GM18517 (cell line): ENCODE results near the gene TOGARAM2.

Source experiments
- ATAC-seq: cut with Tn5 transposase; IDR thresholded peaks from one replicate; pipeline ENCODE4 v1.9.1; 2021; ENCODE audit warnings: mild to moderate bottlenecking, moderate library complexity; ENCODE audit not compliant: unreplicated experiment

Gene TOGARAM2

DNA sequence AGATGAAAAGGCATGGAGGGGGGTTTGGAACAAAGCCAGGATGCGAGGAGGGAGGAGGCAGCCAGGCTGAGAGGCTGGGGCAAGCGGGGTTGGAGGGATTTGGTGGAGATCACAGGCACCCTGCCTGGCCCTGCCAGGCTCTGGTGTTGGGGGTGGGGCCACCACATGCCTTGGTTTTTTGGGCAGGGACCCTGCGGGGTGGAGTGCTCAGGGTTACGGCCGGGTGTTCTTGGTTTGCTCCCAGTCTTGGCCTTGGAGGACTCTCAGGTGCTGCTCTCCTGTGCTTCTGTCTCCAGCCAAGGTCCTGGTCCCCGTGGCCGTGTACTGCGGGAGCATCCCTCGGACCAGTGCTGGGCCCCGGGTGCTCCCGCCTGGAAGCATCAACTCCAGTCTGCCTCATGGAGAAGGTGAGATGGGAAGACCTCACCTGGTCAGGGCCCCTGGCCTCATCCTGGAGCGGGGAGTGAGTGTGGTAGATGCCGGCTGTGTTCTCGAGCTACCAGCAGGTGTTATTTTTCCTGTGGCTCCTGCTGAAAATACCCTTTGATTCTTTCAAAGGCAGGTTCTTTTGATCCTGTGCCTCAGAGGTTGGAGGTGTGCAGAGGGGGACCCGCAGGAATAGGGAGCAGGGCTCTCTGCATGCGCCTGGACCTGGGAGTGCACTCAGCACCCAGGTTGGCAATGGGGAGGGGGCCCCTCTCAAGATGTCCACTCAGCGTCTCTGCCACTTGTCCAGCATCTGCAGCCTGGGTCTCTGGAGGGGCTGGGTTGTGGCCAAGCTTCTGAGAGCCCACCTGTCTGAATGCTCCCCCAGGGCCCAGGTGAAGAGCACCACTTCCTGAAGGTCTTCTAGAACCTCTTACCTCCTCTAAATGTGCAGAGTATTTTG lies 17.0 kb downstream of the TOGARAM2 start:
- no peak for ATAC-seq

DNA sequence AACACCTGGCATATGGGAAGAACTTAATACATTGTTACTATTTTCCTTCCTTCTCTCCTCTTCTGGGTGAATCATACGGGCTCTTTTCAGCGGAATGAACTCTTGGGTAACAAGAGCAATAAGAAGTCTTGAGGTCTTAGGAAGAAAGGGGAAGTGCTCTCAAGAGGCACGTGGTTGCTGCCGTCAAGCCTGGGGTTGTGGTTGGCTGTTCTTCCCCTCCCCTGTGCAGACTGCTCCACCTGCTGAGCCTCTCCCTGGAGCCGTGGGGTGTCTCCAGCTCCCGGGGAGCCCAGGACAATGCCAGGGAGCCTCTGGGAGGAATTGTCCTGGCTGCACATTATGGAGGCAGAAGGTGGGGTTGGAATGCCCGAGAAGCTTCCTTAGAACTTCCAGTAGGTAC lies 19.4 kb downstream of the TOGARAM2 start:
- ATAC-seq: peak; percentile 79

DNA sequence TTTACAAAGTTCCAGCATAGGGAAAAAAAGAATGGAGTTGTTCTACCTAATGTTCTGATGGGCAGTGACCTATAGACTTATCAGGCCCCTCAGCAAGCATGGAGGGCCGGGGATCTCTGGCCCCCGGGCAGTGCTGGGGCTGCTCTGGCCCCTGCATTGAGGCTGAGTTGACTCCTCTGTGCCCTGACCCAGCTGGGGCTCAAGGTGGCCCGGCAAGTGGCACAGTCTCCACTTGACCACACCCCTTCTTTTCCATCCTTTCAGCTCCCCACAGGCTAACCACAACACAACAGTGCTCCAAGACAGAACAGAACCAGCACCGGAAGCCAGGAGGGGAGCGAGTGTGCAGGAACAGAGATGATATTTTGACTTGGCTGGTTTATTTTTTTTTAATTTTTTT lies 19.9 kb downstream of the TOGARAM2 start:
- ATAC-seq: no peak

DNA sequence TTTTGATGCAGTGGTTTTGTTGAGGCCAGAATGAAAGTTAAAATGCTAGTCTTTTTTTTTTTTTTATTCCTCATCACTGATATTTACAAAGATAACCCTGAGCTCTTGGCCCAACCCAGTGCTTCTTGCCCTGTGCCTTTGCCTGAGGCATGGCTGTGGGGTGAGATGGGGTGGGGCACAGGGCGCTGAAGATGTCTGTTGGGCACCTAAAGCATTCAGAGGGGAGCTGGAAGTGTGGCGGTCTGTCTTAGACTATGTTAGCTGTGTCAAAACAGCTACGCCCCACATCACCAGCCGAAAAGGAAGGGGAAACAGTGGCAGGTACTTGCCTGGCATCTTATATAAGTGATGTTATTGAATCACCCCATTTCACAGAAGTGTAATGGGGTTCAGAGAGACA lies 20.7 kb downstream of the TOGARAM2 start:
- ATAC-seq: no peak

DNA sequence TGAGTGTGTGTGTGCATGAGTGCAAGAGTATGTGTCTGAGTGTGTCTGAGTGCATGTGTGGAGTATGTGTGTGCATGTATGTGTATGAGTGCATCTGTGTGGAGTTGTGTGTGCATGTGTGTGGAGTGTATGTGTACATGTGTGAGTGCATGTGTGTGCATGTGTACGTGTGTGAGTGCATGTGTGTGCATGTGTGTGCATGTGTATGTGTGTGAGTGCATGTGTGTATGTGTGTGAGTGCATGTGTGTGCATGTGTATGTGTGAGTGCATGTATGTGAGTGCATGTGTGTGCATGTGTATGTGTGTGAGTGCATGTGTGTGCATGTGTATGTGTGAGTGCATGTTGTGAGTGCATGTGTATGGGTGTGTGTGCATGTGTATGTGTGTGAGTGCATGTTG lies 23.7 kb downstream of the TOGARAM2 start:
- no peak for ATAC-seq

DNA sequence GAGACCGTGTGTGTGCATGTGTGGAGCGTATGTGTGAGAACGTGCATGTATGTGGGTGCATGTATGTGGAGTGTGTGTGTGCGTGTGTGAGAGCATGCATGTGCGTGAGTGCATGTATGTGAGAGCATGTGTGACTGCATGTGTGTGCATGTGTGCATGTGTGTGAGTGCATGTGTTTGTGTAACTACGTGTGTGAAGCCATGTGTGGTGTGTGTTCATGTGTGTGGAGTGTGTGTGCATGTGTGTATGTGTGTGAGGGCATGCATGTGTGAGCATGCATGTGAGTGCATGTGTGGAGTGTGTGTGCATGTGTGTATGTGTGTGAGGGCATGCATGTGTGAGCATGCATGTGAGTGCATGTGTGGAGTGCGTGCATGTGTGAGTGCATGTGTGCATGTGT lies 24.2 kb downstream of the TOGARAM2 start:
- ATAC-seq: no peak

DNA sequence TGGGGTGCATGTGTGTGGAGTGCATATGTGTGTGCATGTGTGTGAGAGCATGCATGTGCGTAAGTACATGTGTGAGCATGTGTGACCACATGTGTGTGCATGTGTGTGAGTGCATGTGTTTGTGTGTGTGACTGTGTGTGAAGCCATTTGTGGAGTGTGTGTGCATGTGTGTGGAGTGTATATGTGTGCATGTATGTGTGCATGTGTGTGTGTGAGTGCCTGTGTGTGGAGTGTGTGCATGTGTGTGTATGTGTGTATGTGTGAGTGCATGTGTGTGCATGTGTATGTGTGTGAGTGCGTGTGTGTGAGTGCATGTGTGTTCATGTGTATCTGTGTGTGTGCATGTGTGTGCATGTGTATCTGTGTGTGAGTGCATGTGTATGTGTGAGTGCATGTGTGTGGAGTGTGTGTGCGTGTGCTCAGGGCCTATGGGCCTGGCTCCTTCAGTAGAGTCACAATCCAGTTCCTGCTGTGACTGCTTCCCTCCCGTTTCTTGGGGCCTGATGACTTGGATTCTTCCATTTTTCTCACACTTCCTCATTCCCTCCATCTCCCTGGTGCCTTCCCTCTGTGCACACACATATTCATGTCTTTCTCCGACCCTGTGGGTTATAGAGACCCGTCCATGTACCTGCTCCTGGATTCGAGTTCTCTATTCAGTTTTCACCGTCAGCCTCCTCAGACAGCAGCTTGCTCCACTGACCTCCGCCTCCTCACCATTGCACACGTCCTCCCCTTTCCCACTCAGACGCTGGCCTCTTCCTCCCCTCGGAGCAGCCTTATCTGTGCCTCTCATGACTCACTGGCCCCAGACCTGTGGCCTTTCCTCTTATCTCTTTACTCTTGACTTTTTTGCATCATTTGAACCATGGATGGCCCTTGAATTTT lies 25.2 kb downstream of the TOGARAM2 start:
- no peak for ATAC-seq

DNA sequence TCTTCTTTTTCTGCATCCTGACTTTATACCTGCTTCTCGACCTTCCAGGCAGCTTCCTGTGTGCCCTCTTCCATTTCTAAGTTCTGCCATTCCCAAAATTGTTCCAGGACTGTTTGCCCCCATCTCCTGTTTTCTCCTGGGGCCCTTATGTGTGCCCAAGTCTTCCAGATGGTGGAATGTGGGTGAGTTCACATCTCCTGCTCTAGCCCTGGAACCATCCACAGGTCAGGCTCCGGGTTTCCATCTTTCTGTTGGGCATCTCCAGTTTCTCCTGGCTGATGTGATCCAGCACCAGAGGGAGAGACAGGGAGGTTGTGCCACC lies 25.8 kb downstream of the TOGARAM2 start:
- no peak for ATAC-seq

DNA sequence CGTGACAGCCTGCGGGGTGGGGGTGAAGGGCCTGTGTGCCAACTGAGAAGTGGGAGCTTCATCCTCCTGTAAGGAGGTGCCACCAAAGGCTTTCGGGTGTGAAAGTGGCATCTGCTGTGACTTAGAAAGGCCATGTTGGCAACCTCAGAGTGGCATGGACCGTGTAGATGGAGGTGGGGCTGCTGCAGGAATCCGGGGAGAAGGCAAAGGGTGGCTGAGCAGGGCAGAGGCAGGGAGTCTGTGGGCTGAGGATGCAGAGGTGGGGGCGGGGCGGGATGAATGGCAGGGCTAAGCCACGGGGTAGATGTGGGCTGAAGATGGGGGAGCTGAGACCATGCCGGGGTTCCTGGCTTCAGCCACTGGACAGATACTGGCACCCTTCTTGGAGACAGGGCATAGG lies 28.2 kb downstream of the TOGARAM2 start:
- ATAC-seq: no peak

DNA sequence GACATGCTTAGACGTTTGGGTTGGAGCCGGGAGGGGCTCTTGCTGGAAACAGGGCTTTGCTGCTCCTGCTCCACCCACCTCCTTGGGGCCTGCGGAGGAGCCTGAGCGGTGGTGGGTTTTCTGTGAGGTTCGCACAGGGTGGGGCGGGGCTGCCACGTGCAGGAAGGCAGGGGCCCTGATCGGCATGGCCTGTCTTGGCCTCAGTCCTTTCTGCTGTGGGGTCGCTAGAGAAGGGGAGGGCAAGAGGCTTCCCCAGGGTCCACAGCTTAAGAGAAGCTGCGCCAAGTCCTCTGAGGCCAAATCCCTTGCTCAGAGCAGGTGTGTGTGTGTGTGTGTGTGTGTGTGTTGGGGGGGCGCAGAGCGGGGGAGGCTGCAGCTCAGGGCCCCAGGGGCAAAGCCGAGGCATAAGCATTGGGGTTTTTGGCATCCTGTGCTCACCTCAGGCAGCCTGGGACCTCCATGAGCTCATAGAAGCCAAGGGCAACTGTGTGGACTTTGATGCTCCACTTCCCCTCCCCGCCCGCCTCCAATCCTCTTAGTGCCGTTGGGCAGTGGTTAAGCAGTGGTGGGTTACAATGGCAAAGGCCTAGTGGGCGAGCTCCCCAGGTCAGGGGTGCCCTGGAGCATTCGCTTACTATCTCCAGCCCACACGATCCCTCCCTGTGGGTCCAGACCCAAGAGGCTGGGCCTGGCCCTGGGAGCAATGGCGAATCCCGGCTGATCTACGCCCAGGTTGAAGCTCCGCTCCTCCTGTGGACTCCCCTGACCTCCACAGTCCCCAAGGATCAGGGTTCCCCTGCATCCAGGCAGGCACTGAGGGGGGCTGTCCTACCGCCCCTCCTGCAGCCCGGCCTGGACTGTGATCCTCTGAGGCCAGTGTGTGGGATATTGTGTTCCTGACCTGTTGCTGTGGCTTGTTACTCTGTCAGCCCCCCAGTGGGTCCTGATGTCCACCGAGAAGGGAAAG lies 28.9 kb downstream of the TOGARAM2 start:
- no peak for ATAC-seq

DNA sequence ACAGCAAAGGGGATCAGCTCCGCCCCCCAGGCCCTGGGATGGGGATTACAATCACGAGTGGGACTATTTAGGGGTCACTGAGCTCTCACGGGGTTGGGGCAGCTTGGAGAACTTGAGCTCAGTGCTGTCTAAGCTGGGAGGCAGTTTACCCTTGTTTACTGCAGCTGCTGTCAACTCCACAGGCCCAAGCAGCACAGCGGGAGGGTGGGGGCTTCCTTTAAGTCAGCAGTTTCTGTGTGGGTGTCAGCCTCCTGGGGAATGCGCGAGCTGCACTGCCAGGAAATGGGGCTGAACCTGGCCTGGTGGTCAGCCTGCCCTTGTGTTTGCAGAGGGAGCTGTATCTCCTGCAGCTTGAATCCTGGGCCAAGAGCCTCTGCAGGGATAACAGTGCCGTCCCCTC lies 29.8 kb downstream of the TOGARAM2 start:
- ATAC-seq: no peak

DNA sequence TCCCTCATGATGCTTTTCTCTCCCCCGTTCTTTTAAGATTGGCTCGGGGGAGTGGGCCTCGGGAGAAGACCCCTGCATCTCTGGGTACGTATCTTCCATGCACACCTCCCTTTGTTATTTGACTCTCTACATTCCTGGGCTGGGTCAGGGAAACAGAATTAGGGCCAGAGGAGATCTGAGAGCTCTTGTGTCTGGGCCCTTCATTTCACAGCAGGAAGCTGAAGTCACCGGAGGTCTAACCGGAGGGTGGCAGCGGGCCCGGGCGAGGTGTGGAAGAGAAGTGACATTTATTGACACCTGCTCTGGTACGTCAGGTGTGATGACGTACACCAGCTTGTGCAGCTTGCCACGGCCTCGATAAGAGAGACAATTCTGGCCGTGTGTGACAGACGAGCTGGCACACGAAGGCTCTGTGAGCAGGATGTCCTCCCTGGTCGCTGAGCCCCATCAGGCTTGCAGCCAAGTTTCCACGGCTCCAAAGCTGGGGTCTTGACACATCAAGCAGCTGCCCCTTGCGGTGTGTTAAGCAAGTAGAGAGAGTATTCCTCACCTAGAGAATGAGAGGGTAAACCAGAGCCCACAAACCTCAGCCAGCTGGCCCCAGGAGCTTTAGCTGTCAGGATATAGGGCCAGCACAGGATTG lies 30.4 kb downstream of the TOGARAM2 start:
- ATAC-seq: no peak

DNA sequence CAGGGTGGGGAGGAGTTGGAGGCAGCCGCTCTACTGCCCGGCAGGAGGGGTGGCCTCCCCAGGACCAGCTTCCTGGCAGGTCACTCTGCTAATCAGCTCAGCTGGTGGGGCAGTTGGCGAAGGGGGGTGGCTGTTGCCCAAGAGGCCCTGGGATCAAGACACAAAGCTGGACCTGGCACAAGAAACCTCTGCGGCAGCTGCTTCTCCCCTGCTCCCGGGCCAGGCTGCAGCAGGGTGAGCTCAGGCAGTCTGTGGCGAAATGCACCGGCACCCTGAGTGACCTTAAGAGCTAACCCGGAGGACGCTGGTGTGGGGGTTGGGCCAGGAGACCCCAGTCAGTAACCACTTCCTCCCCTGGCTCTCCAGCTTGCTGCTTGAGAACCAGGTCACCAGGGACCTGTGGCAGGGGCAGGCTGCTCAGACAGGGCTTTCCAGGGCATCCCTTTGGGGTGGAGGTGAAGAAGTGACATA lies 31.1 kb downstream of the TOGARAM2 start:
- ATAC-seq: no peak

DNA sequence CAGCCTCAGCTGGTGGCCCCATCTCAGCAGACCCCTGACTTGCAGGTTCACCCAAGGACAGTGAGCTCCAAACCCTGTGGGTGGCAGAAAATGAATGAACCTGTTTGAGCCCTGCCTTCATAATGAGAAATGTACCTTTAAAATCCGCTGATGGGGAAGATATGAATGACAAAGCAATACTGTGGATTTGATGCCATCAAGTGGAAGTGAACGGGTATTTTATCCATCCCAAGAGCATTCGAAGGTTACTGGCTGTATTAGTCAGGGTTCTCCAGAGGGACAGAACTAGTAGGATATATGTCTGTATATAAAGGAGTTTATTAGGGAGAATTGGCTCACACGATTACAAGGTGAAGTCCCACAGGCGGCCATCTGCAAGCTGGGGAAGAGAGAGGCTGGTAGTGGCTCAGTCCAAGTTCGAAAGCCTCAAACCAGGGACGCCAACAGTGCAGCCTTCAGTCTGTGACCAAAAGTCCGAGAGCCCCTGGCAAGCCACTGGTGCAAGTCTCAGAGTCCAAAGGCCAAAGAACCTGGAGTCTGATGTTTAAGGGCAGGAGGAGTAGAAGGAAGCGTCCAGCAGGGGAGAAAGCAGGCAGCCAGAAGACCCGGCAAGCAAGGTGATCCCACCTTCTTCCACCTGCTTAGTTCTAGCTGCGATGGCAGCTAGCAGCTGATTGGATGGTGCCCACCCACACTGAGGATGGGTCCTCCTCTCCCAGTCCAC lies 32.1 kb downstream of the TOGARAM2 start:
- ATAC-seq: no peak

DNA sequence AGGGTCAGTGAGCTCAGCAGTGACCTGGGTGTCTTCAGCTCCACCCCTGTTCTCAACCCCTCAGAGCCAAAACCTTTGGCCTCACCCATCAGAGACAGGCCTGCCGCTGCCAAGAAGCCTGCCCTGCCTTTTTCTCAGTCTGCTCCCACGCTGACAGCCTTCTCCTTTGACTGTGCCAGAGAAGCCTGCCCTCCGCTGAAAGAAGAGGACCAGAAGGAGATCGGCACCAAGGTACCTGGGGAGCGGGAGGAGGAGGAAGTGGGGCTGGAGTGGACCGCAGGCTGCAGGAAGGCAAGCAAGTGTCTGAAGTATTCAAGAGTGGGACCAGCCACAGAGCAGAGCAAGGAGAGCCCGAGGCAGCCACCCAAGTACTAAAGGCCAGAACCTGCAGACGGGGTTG lies 33.2 kb downstream of the TOGARAM2 start:
- ATAC-seq: no peak

DNA sequence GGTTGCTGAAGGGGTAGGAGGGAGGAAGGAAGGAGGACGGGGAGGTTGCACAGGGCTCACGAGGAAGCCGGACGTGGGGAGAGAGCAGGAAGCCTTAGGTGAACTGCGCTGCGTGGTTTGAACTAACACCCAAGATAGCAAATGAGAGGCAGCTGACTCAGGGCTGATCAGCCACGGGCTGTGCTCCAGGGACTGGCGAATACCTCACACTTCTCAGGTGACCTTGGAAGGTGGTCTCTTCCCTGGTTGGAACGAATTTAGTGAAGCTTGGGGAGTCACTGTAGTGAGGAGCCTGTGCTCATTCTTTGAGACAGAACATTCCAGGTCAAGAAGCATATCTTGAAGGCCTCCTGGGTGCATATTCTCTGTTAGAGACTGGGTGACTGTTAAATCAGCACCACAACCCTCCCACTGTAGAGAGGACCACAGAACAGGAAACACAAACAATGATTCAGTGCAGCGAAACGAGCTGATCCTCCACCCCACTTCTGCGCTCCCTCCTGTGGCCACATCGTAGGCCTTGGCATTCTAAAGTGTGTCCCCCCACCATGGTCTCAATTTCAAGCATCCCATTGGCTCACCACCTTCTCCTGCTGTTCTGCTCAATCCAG lies 33.8 kb downstream of the TOGARAM2 start:
- no peak for ATAC-seq

DNA sequence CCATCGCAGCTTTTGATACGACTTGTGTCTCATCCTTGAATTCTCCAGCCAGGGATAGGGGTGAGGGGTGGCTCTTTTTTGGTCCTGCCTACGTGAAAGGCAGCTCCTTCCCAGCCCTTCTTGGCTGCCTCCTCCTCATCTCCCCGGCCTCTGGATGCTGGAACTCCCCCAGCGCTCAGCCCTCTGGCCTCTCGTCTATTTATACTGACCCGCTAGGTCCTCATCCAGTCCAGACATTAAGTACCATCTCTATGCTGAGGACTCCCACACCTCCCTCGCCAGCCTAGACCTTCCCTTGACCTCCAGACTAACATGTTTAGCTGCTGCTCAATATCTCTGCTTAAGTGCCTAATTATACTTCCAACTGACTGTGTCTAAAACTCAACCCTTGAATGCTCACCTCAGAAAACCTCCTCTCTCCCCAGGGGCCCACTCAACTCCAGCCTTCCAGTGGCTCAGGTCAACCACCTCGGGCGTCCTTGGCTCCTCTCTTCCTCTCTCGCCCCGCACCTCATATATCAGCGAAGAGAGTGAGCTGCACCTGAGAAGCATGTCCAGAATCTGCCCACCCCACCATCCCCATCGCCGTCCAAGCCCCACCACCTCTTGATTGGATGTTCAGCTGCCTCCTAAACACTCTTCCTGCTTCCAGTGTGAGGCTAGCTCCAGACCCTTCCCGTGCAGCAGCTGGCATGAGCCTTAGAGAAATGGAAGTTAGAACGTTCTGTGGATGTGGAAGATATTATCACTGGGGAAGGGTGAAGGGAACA lies 34.8 kb downstream of the TOGARAM2 start:
- ATAC-seq: no peak

DNA sequence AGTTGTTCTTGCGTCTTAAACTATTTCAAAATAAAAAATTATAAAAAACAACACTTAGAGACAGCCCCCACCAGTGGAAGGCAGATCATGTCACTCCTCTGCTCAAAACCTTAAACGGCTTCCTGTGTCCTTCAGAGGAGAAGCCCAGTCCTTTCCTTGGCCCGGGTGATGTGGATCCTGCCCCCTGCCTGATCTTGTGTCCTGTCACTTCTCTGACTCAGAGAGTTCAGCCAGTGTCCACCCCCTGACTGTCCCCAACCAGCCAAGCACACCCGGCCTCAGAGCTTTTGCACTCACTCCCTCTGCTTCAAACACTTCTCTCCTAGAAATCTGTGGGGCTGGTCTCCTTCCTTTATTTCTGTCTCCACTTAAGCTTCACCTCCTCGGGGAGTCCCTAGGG lies 35.4 kb downstream of the TOGARAM2 start:
- no peak for ATAC-seq
